ENCODE data around the gene ACOT8.
A peak's percentile ranks its signal among the peaks of the same experiment; 100 is the strongest.

DNA sequence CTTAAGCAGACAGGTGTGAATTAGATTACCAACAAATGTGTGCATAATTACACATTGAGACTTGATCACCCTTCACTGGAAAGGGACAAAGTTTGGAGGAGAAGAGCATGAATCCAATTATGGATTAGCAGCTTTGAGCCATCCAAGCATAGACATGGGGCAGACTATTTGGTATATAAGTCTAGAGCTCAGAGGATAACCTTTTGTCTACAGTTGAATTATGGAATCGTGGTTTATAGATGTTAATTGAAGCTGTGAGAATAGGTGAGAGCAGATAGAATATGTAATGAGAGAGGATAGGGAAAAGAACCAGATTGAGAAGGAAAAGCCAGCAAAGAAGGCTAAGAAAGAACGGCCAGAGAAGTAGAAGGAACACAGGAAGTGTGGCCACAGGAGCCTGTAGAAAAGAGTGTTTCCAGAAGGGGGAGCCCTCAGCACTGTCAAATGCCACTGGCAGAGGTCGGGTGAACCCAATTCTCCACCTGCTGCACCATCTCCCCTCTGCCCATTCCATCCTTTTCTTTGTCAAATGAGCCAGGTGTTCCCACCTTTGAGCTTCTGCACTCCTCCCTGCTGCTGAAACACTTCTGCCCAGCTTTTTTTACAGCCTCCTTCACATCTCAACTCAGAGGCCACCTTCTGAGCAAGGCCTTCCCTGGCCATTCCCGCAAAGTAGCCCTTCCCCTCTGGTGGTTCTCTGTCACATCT lies 58.1 kb downstream of the ACOT8 start:
- TF ChIP-seq CTCF (conservative IDR thresholded peaks at IDR 0.05; ENCODE audit: low read depth, low read length): peak; percentile 73
- TF ChIP-seq RFX5 (IDR thresholded peaks at IDR 0.05; ENCODE audit: low read depth, low read length): no peak
- no peak for TF ChIP-seq ELK1 (IDR thresholded peaks at IDR 0.05; ENCODE audit: borderline replicate concordance, low read depth, low read length)
- TF ChIP-seq, protein P1, sequence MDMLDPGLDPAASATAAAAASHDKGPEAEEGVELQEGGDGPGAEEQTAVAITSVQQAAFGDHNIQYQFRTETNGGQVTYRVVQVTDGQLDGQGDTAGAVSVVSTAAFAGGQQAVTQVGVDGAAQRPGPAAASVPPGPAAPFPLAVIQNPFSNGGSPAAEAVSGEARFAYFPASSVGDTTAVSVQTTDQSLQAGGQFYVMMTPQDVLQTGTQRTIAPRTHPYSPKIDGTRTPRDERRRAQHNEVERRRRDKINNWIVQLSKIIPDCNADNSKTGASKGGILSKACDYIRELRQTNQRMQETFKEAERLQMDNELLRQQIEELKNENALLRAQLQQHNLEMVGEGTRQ (IDR thresholded peaks at IDR 0.05; ENCODE audit: low read depth, low read length): no peak
- peak; percentile 70 for TF ChIP-seq RAD21 (IDR thresholded peaks at IDR 0.05; ENCODE audit: low read length)
- TF ChIP-seq POLR2A (IDR thresholded peaks at IDR 0.05; ENCODE audit: low read depth, low read length): no peak
- TF ChIP-seq SMC3 (IDR thresholded peaks at IDR 0.05; ENCODE audit: low read depth, low read length): peak; percentile 58
- no peak for TF ChIP-seq CEBPB (IDR thresholded peaks at IDR 0.05; ENCODE audit: low read depth, low read length)
- TF ChIP-seq MAFK (IDR thresholded peaks at IDR 0.05; ENCODE audit: low read depth, low read length): no peak
- no peak for TF ChIP-seq BHLHE40 (IDR thresholded peaks at IDR 0.05; ENCODE audit: low read depth, low read length)

Data from IMR-90 (cell line).